Lower leg skin (tissue), 4 donors: ENCODE data around the gene ANO9. TPM values are rescaled to one million over a fixed set of nuclear protein-coding genes. Genes with fewer than 3 reads are reported as not detected.

Experiments
- DNase-seq, 2 donors: peaks; one replicate each; pipeline ENCODE4 v3.0.0-alpha.2; 2019; ENCODE audit warnings: low spot score in 2 of 2
- H3K4me3 ChIP-seq: fragments of 200-600 bp; sonication (generic); 2 replicates; pipeline ENCODE4 v1.5.1; 2017; ENCODE audit warnings: mild to moderate bottlenecking, low read depth; ENCODE audit not compliant: poor library complexity, severe bottlenecking
- POLR2A ChIP-seq, 2 donors: fragments of 450-650 bp; IDR thresholded peaks; one replicate each; pipeline ENCODE4 v1.6.1; 2016 to 2017; ENCODE audit warnings: antibody characterized with exemption in 2 of 2, mild to moderate bottlenecking in 1 of 2, moderate library complexity in 1 of 2
- WGBS, 2 donors: methylation state at CpG; one replicate each; pipeline ENCODE4 v1.1.5; 2018; 5-methylcytosine and 5-hydroxymethylcytosine counted together
- intact Hi-C: fragments of 100-400 bp; cut with DNase I; formaldehyde crosslinking; loops from one replicate; pipeline ENCODE4 v1.15.0; 2023; ENCODE audit warnings: low total_unique reads
- total RNA-seq, 4 donors: library from RNA; depleted of rRNA; stranded (reverse); fragments of >200 nt; gene quantifications; one replicate each; pipeline ENCODE4 v1.1.0, GENCODE V29; 2016
- TF ChIP-seq, protein P1 (sequence below), 3 donors: fragments of 450-650 bp; IDR thresholded peaks; one replicate each; pipeline ENCODE4 v1.5.1; 2016; ENCODE audit warnings: antibody characterized with exemption in 3 of 3, mild to moderate bottlenecking in 3 of 3, moderate library complexity in 2 of 3

Gene ANO9
- total RNA-seq, 4 donors from 2014 or later: 55.7 to 116 (median 92.1) TPM

GRCh38 chr11:385594-386351, 56.0 kb downstream of the ANO9 start:
- WGBS, 2 donors: 87 to 98% methylated on average over 9 to 16 of the region's 19 CpGs
- DNase-seq: no peak
- H3K4me3 ChIP-seq: no peak overlapping the region
- intact Hi-C loops: no loop called here
- TF ChIP-seq, protein P1, sequence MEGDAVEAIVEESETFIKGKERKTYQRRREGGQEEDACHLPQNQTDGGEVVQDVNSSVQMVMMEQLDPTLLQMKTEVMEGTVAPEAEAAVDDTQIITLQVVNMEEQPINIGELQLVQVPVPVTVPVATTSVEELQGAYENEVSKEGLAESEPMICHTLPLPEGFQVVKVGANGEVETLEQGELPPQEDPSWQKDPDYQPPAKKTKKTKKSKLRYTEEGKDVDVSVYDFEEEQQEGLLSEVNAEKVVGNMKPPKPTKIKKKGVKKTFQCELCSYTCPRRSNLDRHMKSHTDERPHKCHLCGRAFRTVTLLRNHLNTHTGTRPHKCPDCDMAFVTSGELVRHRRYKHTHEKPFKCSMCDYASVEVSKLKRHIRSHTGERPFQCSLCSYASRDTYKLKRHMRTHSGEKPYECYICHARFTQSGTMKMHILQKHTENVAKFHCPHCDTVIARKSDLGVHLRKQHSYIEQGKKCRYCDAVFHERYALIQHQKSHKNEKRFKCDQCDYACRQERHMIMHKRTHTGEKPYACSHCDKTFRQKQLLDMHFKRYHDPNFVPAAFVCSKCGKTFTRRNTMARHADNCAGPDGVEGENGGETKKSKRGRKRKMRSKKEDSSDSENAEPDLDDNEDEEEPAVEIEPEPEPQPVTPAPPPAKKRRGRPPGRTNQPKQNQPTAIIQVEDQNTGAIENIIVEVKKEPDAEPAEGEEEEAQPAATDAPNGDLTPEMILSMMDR (IDR thresholded peaks at IDR 0.05): no peak
- no peak for TF ChIP-seq POLR2A (IDR thresholded peaks at IDR 0.05)

DNA sequence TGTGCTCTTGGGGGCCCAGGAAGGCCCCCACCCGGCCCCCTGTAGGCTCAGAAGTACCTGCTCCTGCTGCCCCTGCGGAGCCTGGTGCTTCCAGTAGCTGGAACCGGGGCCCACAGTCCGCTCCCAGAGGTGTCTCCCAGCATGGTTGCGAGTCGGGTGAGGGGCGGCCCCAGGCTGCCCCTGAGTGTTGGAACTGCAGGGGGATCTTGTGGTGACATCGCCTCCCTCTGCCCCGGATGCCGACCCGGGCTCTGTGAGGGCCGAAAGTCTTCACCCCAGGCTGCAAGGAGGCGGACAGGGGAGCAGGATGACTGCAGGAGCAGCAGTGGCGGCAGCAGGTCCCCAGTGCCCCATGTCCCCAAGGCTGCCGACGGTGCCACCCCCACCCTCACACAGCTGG, 57.3 kb downstream of the ANO9 start:
- no peak overlapping the region for H3K4me3 ChIP-seq
- DNase-seq: no peak
- intact Hi-C loops: no loop called here
- 88 to 96% methylated on average over 8 to 16 of the region's 16 CpGs for WGBS, 2 donors
- no peak for TF ChIP-seq POLR2A (IDR thresholded peaks at IDR 0.05)
- TF ChIP-seq, protein P1 (IDR thresholded peaks at IDR 0.05): no peak

DNA sequence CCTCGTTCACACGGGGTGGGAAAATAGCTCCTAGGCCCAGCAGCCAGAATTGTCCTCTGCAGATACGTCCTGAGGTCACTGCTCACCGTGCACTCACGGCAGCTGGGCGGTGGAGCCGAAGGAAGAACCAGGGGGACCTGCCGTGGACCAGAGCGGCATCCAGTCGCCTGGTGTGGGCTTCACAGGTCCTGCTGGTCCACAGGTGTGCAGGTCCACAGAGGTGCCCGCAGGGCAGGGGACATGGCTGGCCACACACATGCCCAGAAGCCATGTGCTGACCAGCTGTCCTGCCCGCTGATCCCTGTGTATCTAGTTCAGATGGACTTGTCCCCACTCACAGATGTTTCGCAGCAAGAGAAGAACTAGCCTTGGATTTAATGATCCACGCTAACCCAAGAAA, 58.4 kb downstream of the ANO9 start:
- TF ChIP-seq POLR2A (IDR thresholded peaks at IDR 0.05): no peak
- TF ChIP-seq, protein P1 (IDR thresholded peaks at IDR 0.05): no peak
- 79 to 86% methylated on average over 11 to 14 of the region's 14 CpGs for WGBS, 2 donors

GRCh38 chr11:382081-382629, 59.7 kb downstream of the ANO9 start:
- no peak for DNase-seq
- no peak overlapping the region for H3K4me3 ChIP-seq
- no peak for TF ChIP-seq POLR2A (IDR thresholded peaks at IDR 0.05)
- TF ChIP-seq, protein P1 (IDR thresholded peaks at IDR 0.05): no peak
- intact Hi-C loops: no loop called here
- 75 to 77% methylated on average over 11 of the region's 11 CpGs for WGBS, 2 donors

More for the DNA sequence above, 58.4 kb downstream of the ANO9 start:
- DNase-seq: no peak
- intact Hi-C loops: no loop called here
- H3K4me3 ChIP-seq: no peak overlapping the region

GRCh38 chr11:381501-382072, 60.2 kb downstream of the ANO9 start:
- WGBS, 2 donors: 83 to 84% methylated on average over 28 to 29 of the region's 35 CpGs
- no peak overlapping the region for H3K4me3 ChIP-seq
- intact Hi-C loops: no loop called here
- DNase-seq: no peak
- no peak for TF ChIP-seq POLR2A (IDR thresholded peaks at IDR 0.05)
- TF ChIP-seq, protein P1 (IDR thresholded peaks at IDR 0.05): no peak
